Measurements from ENCODE around the gene CDH23. TPM values are rescaled to one million over a fixed set of nuclear protein-coding genes. Genes with fewer than 3 reads are reported as not detected.

The CDH23 gene
- total RNA-seq, 2 donors from 2014 or later, result 1.7 to 11.2 TPM

- Mint-ChIP-seq H3K36me3 (no peaks in the 10 kb centered on the region), H3K27ac (no peak overlapping the region), H3K9me3 (no peaks in the 10 kb centered on the region)
- ATAC-seq, result no peak
- DNase-seq (ENCODE audit: low spot score in 2 of 2), result no peak
These were observed 63.9 kb downstream of the CDH23 start for GRCh38 chr10:71460615-71461014.

- ATAC-seq (no peak), DNase-seq (ENCODE audit: low spot score in 2 of 2) (no peak)
- Mint-ChIP-seq H3K9me3 (no peaks in the 10 kb centered on the region), H3K27ac (no peak overlapping the region), H3K36me3 (no peaks in the 10 kb centered on the region)
These were observed 64.7 kb downstream of the CDH23 start for GRCh38 chr10:71461457-71461856.

GRCh38 chr10:71462062-71462935, 65.6 kb downstream of the CDH23 start:
- H3K27ac Mint-ChIP-seq, result no peak overlapping the region
- DNase-seq (ENCODE audit: low spot score in 2 of 2) (no peak), ATAC-seq (no peak)
- H3K9me3 Mint-ChIP-seq, result no peaks in the 10 kb centered on the region
- no peaks in the 10 kb centered on the region for H3K36me3 Mint-ChIP-seq

- ATAC-seq, result no peak
- no peak for DNase-seq (ENCODE audit: low spot score in 2 of 2)
- Mint-ChIP-seq H3K36me3 (no peaks in the 10 kb centered on the region), H3K9me3 (no peaks in the 10 kb centered on the region), H3K27ac (no peak overlapping the region)
These were observed 66.4 kb downstream of the CDH23 start for GRCh38 chr10:71463111-71463510.

- DNase-seq (ENCODE audit: low spot score in 2 of 2) (no peak), ATAC-seq (no peak)
- no peaks in the 10 kb centered on the region for H3K36me3 Mint-ChIP-seq
- H3K27ac Mint-ChIP-seq, result no peak overlapping the region
- H3K9me3 Mint-ChIP-seq, result no peaks in the 10 kb centered on the region
These were observed 69.0 kb downstream of the CDH23 start for GRCh38 chr10:71465551-71466252.

- Mint-ChIP-seq H3K36me3 (no peaks in the 10 kb centered on the region), H3K27ac (no peak overlapping the region), H3K9me3 (no peaks in the 10 kb centered on the region)
- ATAC-seq, result no peak
- no peak for DNase-seq (ENCODE audit: low spot score in 2 of 2)
These were observed 69.6 kb downstream of the CDH23 start for GRCh38 chr10:71466330-71466729.

GRCh38 chr10:71467161-71467560, 70.4 kb downstream of the CDH23 start:
- DNase-seq (ENCODE audit: low spot score in 2 of 2), result no peak
- Mint-ChIP-seq H3K27ac (no peak overlapping the region), H3K9me3 (no peaks in the 10 kb centered on the region), H3K36me3 (no peaks in the 10 kb centered on the region)
- ATAC-seq, result no peak

GRCh38 chr10:71467569-71468362, 71.0 kb downstream of the CDH23 start:
- Mint-ChIP-seq H3K27ac (peak overlapping the region in 1 of 2 donors; percentile 29), H3K9me3 (no peaks in the 10 kb centered on the region), H3K36me3 (no peaks in the 10 kb centered on the region)
- ATAC-seq (no peak), DNase-seq (ENCODE audit: low spot score in 2 of 2) (no peak)

- no peak for DNase-seq (ENCODE audit: low spot score in 2 of 2)
- Mint-ChIP-seq H3K27ac (peak overlapping the region; percentile 29 to 34), H3K36me3 (no peaks in the 10 kb centered on the region), H3K9me3 (no peaks in the 10 kb centered on the region)
- ATAC-seq, result no peak
These were observed 71.8 kb downstream of the CDH23 start for GRCh38 chr10:71468363-71469094.

GRCh38 chr10:71471006-71471405, 74.3 kb downstream of the CDH23 start:
- ATAC-seq (no peak), DNase-seq (ENCODE audit: low spot score in 2 of 2) (no peak)
- Mint-ChIP-seq H3K36me3 (no peaks in the 10 kb centered on the region), H3K27ac (no peak overlapping the region), H3K9me3 (no peaks in the 10 kb centered on the region)

- no peaks in the 10 kb centered on the region for H3K9me3 Mint-ChIP-seq
- DNase-seq (ENCODE audit: low spot score in 2 of 2), result no peak
- peak overlapping the region in 1 of 2 donors; percentile 45 for H3K27ac Mint-ChIP-seq
- ATAC-seq, result no peak
- H3K36me3 Mint-ChIP-seq, result no peaks in the 10 kb centered on the region
These were observed 75.2 kb downstream of the CDH23 start for GRCh38 chr10:71471957-71472365.

- Mint-ChIP-seq H3K9me3 (no peaks in the 10 kb centered on the region), H3K36me3 (no peaks in the 10 kb centered on the region), H3K27ac (no peak overlapping the region)
- DNase-seq (ENCODE audit: low spot score in 2 of 2) (no peak), ATAC-seq (no peak)
These were observed 75.7 kb downstream of the CDH23 start for GRCh38 chr10:71472466-71472865.

- H3K9me3 Mint-ChIP-seq, result no peaks in the 10 kb centered on the region
- H3K27ac Mint-ChIP-seq, result no peak overlapping the region
- no peak for ATAC-seq
- no peaks in the 10 kb centered on the region for H3K36me3 Mint-ChIP-seq
- DNase-seq (ENCODE audit: low spot score in 2 of 2), result no peak
These were observed 76.2 kb downstream of the CDH23 start for GRCh38 chr10:71472912-71473311.

- Mint-ChIP-seq H3K36me3 (no peaks in the 10 kb centered on the region), H3K9me3 (no peaks in the 10 kb centered on the region), H3K27ac (no peak overlapping the region)
- DNase-seq (ENCODE audit: low spot score in 2 of 2), result no peak
- ATAC-seq, result no peak
These were observed 77.2 kb downstream of the CDH23 start for GRCh38 chr10:71473671-71474599.

GRCh38 chr10:71474702-71475242, 78.1 kb downstream of the CDH23 start:
- no peaks in the 10 kb centered on the region for H3K9me3 Mint-ChIP-seq
- no peak overlapping the region for H3K27ac Mint-ChIP-seq
- ATAC-seq (no peak), DNase-seq (ENCODE audit: low spot score in 2 of 2) (no peak)
- H3K36me3 Mint-ChIP-seq, result no peaks in the 10 kb centered on the region
